Calu3 (cell line): ENCODE data around the gene SGCD. TPM values are rescaled to one million over a fixed set of nuclear protein-coding genes. Genes with fewer than 3 reads are reported as not detected.

Experiments
- BruUV-seq: library from RNA; stranded (reverse); fragments of 400-500 nt; replicated peaks from 2 replicates; lab custom pipeline; 2021; lab: Mats Ljungman, UMichigan
- CTCF ChIA-PET: fragments of 300-600 bp; sonication (Branson Sonifier 250); formaldehyde crosslinking; loops from one replicate; lab custom pipeline; 2022; ENCODE audit warnings: antibody characterized with exemption; lab: Charles Lee
- DNase-seq: peaks from one replicate; pipeline ENCODE4 v3.0.0; 2022
- H3K27ac Mint-ChIP-seq: one replicate; pipeline ENCODE4 v1.8.0; 2022; ENCODE audit warnings: mixed read lengths; ENCODE audit not compliant: unreplicated experiment
- H3K27me3 Mint-ChIP-seq: one replicate; pipeline ENCODE4 v1.8.0; 2022; ENCODE audit warnings: mixed read lengths; ENCODE audit not compliant: unreplicated experiment
- H3K36me3 Mint-ChIP-seq: one replicate; pipeline ENCODE4 v1.8.0; 2022; ENCODE audit warnings: mild to moderate bottlenecking, moderate library complexity, mixed read lengths; ENCODE audit not compliant: insufficient read depth, unreplicated experiment
- H3K4me1 Mint-ChIP-seq: one replicate; pipeline ENCODE4 v1.8.0; 2022; ENCODE audit warnings: mild to moderate bottlenecking, low read depth, mixed read lengths; ENCODE audit not compliant: unreplicated experiment
- H3K4me3 Mint-ChIP-seq: one replicate; pipeline ENCODE4 v1.8.0; 2022; ENCODE audit warnings: mild to moderate bottlenecking, low read depth, moderate library complexity, mixed read lengths; ENCODE audit not compliant: unreplicated experiment
- H3K9me3 Mint-ChIP-seq: one replicate; pipeline ENCODE4 v1.8.0; 2022; ENCODE audit warnings: low read depth, mixed read lengths; ENCODE audit not compliant: unreplicated experiment
- CTCF ChIP-seq: fragments of 200-600 bp; IDR thresholded peaks from one replicate; pipeline ENCODE4 v1.8.0; 2022; ENCODE audit warnings: antibody characterized with exemption; ENCODE audit not compliant: unreplicated experiment
- intact Hi-C: fragments of 100-400 bp; cut with micrococcal nuclease; formaldehyde crosslinking; loops from one replicate; pipeline ENCODE4 v1.10.0; 2022; ENCODE audit not compliant: unreplicated experiment
- total RNA-seq: library from RNA; stranded (reverse); gene quantifications from 2 replicates; pipeline ENCODE4 v1.2.3, GENCODE V29; 2022

SGCD gene
- total RNA-seq, 1 experiment from 2014 or later: not detected

- intact Hi-C loops: no loop called here
- CTCF ChIA-PET: no interaction called here
- Mint-ChIP-seq H3K9me3 (peaks cover 2% of the 10 kb centered on the region), H3K4me3 (no peak overlapping the region), H3K27me3 (peaks cover 29% of the 10 kb centered on the region), H3K27ac (no peak overlapping the region), H3K36me3 (no peaks in the 10 kb centered on the region), H3K4me1 (no peaks in the 10 kb centered on the region)
- no peak for TF ChIP-seq CTCF
- DNase-seq: no peak
- BruUV-seq: no TSS peak
Measured at GRCh38 chr5:156540491-156540890, 213.5 kb downstream of the SGCD start.

GRCh38 chr5:156541582-156541981 lies 214.6 kb downstream of the SGCD start:
- TF ChIP-seq CTCF: no peak
- Mint-ChIP-seq H3K9me3 (peaks cover 2% of the 10 kb centered on the region), H3K4me3 (no peak overlapping the region), H3K27ac (no peak overlapping the region), H3K27me3 (peaks cover 29% of the 10 kb centered on the region), H3K4me1 (no peaks in the 10 kb centered on the region), H3K36me3 (no peaks in the 10 kb centered on the region)
- no peak for DNase-seq
- no TSS peak for BruUV-seq
- intact Hi-C loops: no loop called here
- CTCF ChIA-PET: no interaction called here

DNA sequence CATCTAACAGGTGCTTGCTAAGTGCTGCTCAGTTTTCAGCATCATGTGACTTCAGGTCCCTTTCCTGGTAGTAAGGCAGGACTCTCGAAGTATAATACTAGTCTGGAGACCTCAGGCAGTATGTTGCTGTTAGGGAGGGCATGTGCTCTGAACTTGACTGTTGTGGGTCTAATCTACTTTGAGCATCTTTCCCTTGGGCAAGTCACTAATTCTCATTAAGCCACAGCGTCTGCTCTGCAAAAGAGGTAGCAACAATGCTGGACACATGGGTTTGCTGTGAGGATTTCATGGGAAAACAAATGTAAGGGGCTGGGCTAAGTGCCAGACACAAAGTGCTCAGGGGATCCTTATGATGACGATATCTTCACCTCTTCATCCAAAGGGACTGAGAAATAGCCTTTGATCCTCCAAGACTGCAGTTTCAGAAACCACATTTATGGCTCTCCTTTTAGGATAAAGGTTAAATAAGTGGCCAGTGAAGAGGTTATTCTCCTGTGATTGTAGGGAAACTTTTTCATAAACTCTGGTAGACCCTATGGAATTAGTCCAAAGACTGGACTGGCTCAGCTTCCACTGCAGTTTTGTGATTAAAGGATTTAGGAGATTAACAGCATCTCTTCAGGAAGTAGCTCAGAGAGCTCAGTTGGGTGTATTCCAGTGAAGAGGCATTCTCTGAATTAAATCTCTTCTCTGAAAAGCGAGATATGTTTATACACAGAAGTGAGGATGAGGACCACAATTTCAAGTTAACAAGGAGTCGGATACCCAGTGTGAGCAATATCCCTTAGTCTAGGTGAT lies 216.6 kb downstream of the SGCD start:
- Mint-ChIP-seq H3K4me1 (no peaks in the 10 kb centered on the region), H3K36me3 (no peaks in the 10 kb centered on the region), H3K27ac (no peak overlapping the region), H3K9me3 (peaks cover 2% of the 10 kb centered on the region), H3K4me3 (no peak overlapping the region), H3K27me3 (peaks cover 16% of the 10 kb centered on the region)
- CTCF ChIA-PET: no interaction called here
- TF ChIP-seq CTCF: no peak
- no peak for DNase-seq
- intact Hi-C loops: no loop called here
- BruUV-seq: no TSS peak

DNA sequence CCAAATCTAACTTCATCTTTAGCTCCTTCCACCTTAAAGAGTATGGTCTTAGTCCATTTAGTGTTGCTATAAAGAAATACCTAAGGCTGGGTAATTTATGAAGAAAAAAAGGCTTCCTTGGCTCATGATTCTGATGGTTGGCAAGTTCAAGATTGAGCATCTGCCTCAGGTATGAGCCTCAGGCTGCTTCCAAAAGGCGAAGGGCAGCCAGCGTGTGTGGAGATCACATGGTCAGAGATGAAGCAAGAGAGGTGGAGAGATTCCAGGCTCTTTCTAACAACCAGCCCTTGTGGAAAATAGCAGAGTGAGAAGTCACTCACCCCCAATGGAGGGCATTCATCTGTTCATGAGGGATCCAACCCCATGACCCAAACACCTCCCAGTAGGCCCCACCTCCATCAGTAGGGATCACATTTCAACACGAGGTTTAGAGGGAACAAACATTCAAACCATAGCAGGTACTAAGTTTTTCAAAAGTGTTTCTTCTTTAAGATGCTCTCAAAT lies 225.9 kb downstream of the SGCD start:
- CTCF ChIA-PET: no interaction called here
- no TSS peak for BruUV-seq
- intact Hi-C loops: no loop called here

More for the DNA sequence above, 225.9 kb downstream of the SGCD start:
- no peak for TF ChIP-seq CTCF
- Mint-ChIP-seq H3K4me1 (no peaks in the 10 kb centered on the region), H3K27me3 (peaks cover 20% of the 10 kb centered on the region), H3K36me3 (no peaks in the 10 kb centered on the region), H3K27ac (no peak overlapping the region), H3K4me3 (no peak overlapping the region), H3K9me3 (no peaks in the 10 kb centered on the region)
- no peak for DNase-seq
